HepG2 (cell line): ENCODE results near the gene UCP3. TPM values are rescaled to one million over a fixed set of nuclear protein-coding genes. Genes with fewer than 3 reads are reported as not detected.

Source experiments
- DPF2 ChIP-seq: sonication (generic); formaldehyde crosslinking; IDR thresholded peaks from 2 replicates; pipeline ENCODE4 v1.4.0; 2020; ENCODE audit warnings: mild to moderate bottlenecking, low read depth, missing genetic modification reagents, borderline replicate concordance
- FOXA3 ChIP-seq: IDR thresholded peaks from 2 replicates; pipeline ENCODE4 v1.6.1; 2016; ENCODE audit warnings: missing genetic modification reagents, missing compliant biosample characterization
- GFI1 ChIP-seq: sonication (generic); formaldehyde crosslinking; IDR thresholded peaks from 2 replicates; pipeline ENCODE4 v1.5.0; 2020; ENCODE audit warnings: missing genetic modification reagents, mild to moderate bottlenecking, borderline replicate concordance
- PITX1 ChIP-seq: sonication (generic); formaldehyde crosslinking; IDR thresholded peaks from 2 replicates; pipeline ENCODE4 v1.5.1; 2020; ENCODE audit warnings: mild to moderate bottlenecking, missing genetic modification reagents
- RBAK ChIP-seq: sonication (generic); formaldehyde crosslinking; IDR thresholded peaks from 2 replicates; pipeline ENCODE4 v1.5.1; 2020; ENCODE audit warnings: mild to moderate bottlenecking, missing genetic modification reagents
- STAT5B ChIP-seq: sonication (generic); formaldehyde crosslinking; IDR thresholded peaks from 2 replicates; pipeline ENCODE4 v1.4.0; 2020; ENCODE audit warnings: missing genetic modification reagents
- ZNF34 ChIP-seq: sonication (generic); formaldehyde crosslinking; IDR thresholded peaks from 2 replicates; pipeline ENCODE4 v1.4.0; 2020; ENCODE audit warnings: mild to moderate bottlenecking, missing genetic modification reagents, borderline replicate concordance
- ZNF407 ChIP-seq: sonication (generic); formaldehyde crosslinking; IDR thresholded peaks from one replicate; pipeline ENCODE4 v1.5.1; 2020; ENCODE audit warnings: mild to moderate bottlenecking, missing genetic modification reagents; ENCODE audit errors: not compliant biosample characterization
- ZNF431 ChIP-seq: sonication (generic); formaldehyde crosslinking; IDR thresholded peaks from 2 replicates; pipeline ENCODE4 v1.9.0; 2022; ENCODE audit warnings: missing genetic modification reagents, low read depth, mild to moderate bottlenecking, borderline replicate concordance
- ZNF547 ChIP-seq: sonication (generic); formaldehyde crosslinking; IDR thresholded peaks from 2 replicates; pipeline ENCODE4 v1.5.1; 2020; ENCODE audit warnings: mild to moderate bottlenecking, missing genetic modification reagents
- ZNF550 ChIP-seq: sonication (generic); formaldehyde crosslinking; IDR thresholded peaks from 2 replicates; pipeline ENCODE4 v1.4.0; 2020; ENCODE audit warnings: mild to moderate bottlenecking, missing genetic modification reagents, borderline replicate concordance
- polyA plus RNA-seq, 8 experiments: library from polyadenylated mRNA; depleted of rRNA in 3 of 8; stranded (reverse) in 7 of 8; unstranded in 1 of 8; fragments of >200 nt; fragmentation: Illumina TruSeq in 4 of 8; extraction: Trizol in 4 of 8; gene quantifications; 2 replicates each; pipeline versions ENCODE4 v1.2.1 to v1.2.3, GENCODE V29; 2011 to 2016; ENCODE audit warnings: low read depth in 4 of 8, missing spikeins in 1 of 8, mixed read lengths in 1 of 8; ENCODE audit not compliant: insufficient read depth in 1 of 8
- total RNA-seq, 5 experiments: library from RNA; depleted of rRNA; stranded (reverse); fragments of >200 nt; fragmentation: Illumina TruSeq; extraction: Trizol; gene quantifications; 2 replicates each; pipeline ENCODE4 v1.2.3, GENCODE V29; 2016; ENCODE audit warnings: low read depth in 1 of 5
- TF ChIP-seq, protein P1 (sequence below): sonication (generic); formaldehyde crosslinking; IDR thresholded peaks from 2 replicates; pipeline ENCODE4 v1.4.0; 2020; ENCODE audit warnings: missing genetic modification reagents, borderline replicate concordance
- TF ChIP-seq, protein P2 (sequence below): sonication (generic); formaldehyde crosslinking; IDR thresholded peaks from 2 replicates; pipeline ENCODE4 v1.4.0; 2020; ENCODE audit warnings: missing genetic modification reagents, borderline replicate concordance

UCP3 gene
- total and polyA plus RNA-seq, 2 of the 13 experiments (the other 11 are each of a cell fraction or from before 2014, with no cell fraction given) = 0.37 TPM; not detected in 1

GRCh38 chr11:73950869-73951710 lies 57.8 kb downstream of the UCP3 start, which contains the start of gene DNAJB13 (continued):
- TF ChIP-seq ZNF550 (CRISPR knock-in tag) (no peak), ZNF407 (CRISPR knock-in tag) (no peak), ZNF547 (CRISPR knock-in tag) (no peak), GFI1 (no peak; the same call in 1 of the 2 replicates), DPF2 (CRISPR knock-in tag) (no peak), PITX1 (CRISPR knock-in tag) (0 out of 2 replicates have a peak, but pooled peaks have one; percentile 47), STAT5B (CRISPR knock-in tag) (no peak), RBAK (CRISPR knock-in tag) (no peak), FOXA3 (CRISPR knock-in tag) (0 out of 2 replicates have a peak, but pooled peaks have one; percentile 18), ZNF34 (CRISPR knock-in tag) (no peak), ZNF431 (no peak)
- TF ChIP-seq, protein P1, sequence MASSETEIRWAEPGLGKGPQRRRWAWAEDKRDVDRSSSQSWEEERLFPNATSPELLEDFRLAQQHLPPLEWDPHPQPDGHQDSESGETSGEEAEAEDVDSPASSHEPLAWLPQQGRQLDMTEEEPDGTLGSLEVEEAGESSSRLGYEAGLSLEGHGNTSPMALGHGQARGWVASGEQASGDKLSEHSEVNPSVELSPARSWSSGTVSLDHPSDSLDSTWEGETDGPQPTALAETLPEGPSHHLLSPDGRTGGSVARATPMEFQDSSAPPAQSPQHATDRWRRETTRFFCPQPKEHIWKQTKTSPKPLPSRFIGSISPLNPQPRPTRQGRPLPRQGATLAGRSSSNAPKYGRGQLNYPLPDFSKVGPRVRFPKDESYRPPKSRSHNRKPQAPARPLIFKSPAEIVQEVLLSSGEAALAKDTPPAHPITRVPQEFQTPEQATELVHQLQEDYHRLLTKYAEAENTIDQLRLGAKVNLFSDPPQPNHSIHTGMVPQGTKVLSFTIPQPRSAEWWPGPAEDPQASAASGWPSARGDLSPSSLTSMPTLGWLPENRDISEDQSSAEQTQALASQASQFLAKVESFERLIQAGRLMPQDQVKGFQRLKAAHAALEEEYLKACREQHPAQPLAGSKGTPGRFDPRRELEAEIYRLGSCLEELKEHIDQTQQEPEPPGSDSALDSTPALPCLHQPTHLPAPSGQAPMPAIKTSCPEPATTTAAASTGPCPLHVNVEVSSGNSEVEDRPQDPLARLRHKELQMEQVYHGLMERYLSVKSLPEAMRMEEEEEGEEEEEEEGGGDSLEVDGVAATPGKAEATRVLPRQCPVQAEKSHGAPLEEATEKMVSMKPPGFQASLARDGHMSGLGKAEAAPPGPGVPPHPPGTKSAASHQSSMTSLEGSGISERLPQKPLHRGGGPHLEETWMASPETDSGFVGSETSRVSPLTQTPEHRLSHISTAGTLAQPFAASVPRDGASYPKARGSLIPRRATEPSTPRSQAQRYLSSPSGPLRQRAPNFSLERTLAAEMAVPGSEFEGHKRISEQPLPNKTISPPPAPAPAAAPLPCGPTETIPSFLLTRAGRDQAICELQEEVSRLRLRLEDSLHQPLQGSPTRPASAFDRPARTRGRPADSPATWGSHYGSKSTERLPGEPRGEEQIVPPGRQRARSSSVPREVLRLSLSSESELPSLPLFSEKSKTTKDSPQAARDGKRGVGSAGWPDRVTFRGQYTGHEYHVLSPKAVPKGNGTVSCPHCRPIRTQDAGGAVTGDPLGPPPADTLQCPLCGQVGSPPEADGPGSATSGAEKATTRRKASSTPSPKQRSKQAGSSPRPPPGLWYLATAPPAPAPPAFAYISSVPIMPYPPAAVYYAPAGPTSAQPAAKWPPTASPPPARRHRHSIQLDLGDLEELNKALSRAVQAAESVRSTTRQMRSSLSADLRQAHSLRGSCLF = no peak
- TF ChIP-seq, protein P2, sequence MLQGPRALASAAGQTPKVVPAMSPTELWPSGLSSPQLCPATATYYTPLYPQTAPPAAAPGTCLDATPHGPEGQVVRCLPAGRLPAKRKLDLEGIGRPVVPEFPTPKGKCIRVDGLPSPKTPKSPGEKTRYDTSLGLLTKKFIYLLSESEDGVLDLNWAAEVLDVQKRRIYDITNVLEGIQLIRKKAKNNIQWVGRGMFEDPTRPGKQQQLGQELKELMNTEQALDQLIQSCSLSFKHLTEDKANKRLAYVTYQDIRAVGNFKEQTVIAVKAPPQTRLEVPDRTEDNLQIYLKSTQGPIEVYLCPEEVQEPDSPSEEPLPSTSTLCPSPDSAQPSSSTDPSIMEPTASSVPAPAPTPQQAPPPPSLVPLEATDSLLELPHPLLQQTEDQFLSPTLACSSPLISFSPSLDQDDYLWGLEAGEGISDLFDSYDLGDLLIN (CRISPR knock-in tag) = no peak
